NCI-H2081 (cell line): ENCODE measurements around the gene SLFNL1.

Experiments used
- DNase-seq, 2 experiments: peaks; one replicate each; lab custom pipeline; 2025; lab: John Stamatoyannopoulos, UW

Gene SLFNL1

GRCh38 chr1:40986956-40987355 lies 34.6 kb downstream of the SLFNL1 start:
- no peak for DNase-seq

- no peak for DNase-seq
Measured at GRCh38 chr1:40986328-40986783, 35.2 kb downstream of the SLFNL1 start.

GRCh38 chr1:40985875-40986274 lies 35.6 kb downstream of the SLFNL1 start:
- no peak for DNase-seq

GRCh38 chr1:40985161-40985560 lies 36.4 kb downstream of the SLFNL1 start:
- DNase-seq: no peak

GRCh38 chr1:40984531-40984930 lies 37.0 kb downstream of the SLFNL1 start:
- no peak for DNase-seq

GRCh38 chr1:40984066-40984465 lies 37.5 kb downstream of the SLFNL1 start:
- DNase-seq: no peak

- no peak for DNase-seq
Measured at GRCh38 chr1:40983286-40983685, 38.2 kb downstream of the SLFNL1 start.

- no peak for DNase-seq
Measured at GRCh38 chr1:40982721-40983120, 38.8 kb downstream of the SLFNL1 start.

- no peak for DNase-seq
Measured at GRCh38 chr1:40981691-40982448, 39.7 kb downstream of the SLFNL1 start.

GRCh38 chr1:40980453-40981121 lies 40.9 kb downstream of the SLFNL1 start:
- DNase-seq: peak; percentile 30 to 51

GRCh38 chr1:40980068-40980452 lies 41.5 kb downstream of the SLFNL1 start:
- peak in 1 of 2 experiments; percentile 47 for DNase-seq

GRCh38 chr1:40979241-40980067 lies 42.1 kb downstream of the SLFNL1 start, which contains the start of gene CTPS1:
Gene CTPS1, plus strand, starts transcription at chr1:40979696. Its CDS starts 3,595 bp downstream, at chr1:40983291.
- DNase-seq: peak; percentile 98

- no peak for DNase-seq
Measured at GRCh38 chr1:40978886-40979240, 42.7 kb downstream of the SLFNL1 start.

GRCh38 chr1:40977716-40978115 lies 43.8 kb downstream of the SLFNL1 start:
- no peak for DNase-seq

GRCh38 chr1:40976952-40977690 lies 44.4 kb downstream of the SLFNL1 start:
- DNase-seq: no peak

- no peak for DNase-seq
Measured at GRCh38 chr1:40974945-40975344, 46.6 kb downstream of the SLFNL1 start.

GRCh38 chr1:40973912-40974311 lies 47.6 kb downstream of the SLFNL1 start:
- DNase-seq: no peak

- DNase-seq: no peak
Measured at GRCh38 chr1:40971966-40972365, 49.6 kb downstream of the SLFNL1 start.

- DNase-seq: no peak
Measured at GRCh38 chr1:40969445-40969844, 52.1 kb downstream of the SLFNL1 start.

GRCh38 chr1:40966417-40966816 lies 55.1 kb downstream of the SLFNL1 start:
- no peak for DNase-seq
